ENCODE data around the gene MITF.

DNA sequence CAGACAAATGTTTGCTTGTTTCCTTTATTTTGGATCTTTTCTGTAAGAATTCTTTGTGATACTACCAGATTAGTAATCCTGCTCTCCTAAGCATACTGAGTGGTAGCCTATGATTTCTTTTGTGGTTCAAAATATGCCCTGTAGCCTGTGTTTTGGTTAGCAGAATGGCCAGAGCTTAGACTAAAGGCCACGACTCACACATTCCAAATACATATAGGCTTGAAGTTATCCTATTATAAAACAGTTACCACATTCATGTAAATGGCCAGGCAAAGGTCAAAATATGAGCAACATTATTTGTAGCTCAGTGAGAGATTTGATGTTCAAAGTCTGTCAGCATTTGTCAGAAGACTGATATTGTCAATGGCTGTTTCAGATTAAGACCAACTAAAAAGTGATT, 84.5 kb downstream of the MITF start:
- TF ChIP-seq, protein P1, sequence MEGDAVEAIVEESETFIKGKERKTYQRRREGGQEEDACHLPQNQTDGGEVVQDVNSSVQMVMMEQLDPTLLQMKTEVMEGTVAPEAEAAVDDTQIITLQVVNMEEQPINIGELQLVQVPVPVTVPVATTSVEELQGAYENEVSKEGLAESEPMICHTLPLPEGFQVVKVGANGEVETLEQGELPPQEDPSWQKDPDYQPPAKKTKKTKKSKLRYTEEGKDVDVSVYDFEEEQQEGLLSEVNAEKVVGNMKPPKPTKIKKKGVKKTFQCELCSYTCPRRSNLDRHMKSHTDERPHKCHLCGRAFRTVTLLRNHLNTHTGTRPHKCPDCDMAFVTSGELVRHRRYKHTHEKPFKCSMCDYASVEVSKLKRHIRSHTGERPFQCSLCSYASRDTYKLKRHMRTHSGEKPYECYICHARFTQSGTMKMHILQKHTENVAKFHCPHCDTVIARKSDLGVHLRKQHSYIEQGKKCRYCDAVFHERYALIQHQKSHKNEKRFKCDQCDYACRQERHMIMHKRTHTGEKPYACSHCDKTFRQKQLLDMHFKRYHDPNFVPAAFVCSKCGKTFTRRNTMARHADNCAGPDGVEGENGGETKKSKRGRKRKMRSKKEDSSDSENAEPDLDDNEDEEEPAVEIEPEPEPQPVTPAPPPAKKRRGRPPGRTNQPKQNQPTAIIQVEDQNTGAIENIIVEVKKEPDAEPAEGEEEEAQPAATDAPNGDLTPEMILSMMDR (conservative IDR thresholded peaks at IDR 0.05; ENCODE audit: low read length) = no peak
- TF ChIP-seq EZH2phosphoT487 (IDR thresholded peaks at IDR 0.05; ENCODE audit: borderline replicate concordance, low read depth, low read length) = no peak
